Nephron progenitor cell (in vitro differentiated cells): ENCODE results near the gene TP53TG3F.
"Not testable (repeated sequence)": the region's sequence is repeated elsewhere in the genome, so short reads cannot be mapped to it uniquely, and the experiment has no call there.

Experiments used
- DNase-seq: peaks from one replicate; pipeline ENCODE4 v3.0.0; 2021
- H3K27ac Mint-ChIP-seq: 2 replicates; pipeline ENCODE4 v1.8.0; 2021; ENCODE audit warnings: mild to moderate bottlenecking, moderate library complexity, mixed read lengths
- H3K27me3 Mint-ChIP-seq: 2 replicates; pipeline ENCODE4 v1.8.0; 2021; ENCODE audit warnings: mild to moderate bottlenecking, low read depth, mixed read lengths; ENCODE audit not compliant: poor library complexity
- H3K36me3 Mint-ChIP-seq: 2 replicates; pipeline ENCODE4 v1.8.0; 2021; ENCODE audit warnings: low read depth, mixed read lengths
- H3K4me1 Mint-ChIP-seq: 2 replicates; pipeline ENCODE4 v1.8.0; 2021; ENCODE audit warnings: mixed read lengths
- H3K4me3 Mint-ChIP-seq: 2 replicates; pipeline ENCODE4 v1.8.0; 2021; ENCODE audit warnings: mild to moderate bottlenecking, moderate library complexity, mixed read lengths
- H3K9me3 Mint-ChIP-seq: 2 replicates; pipeline ENCODE4 v1.8.0; 2021; ENCODE audit warnings: mild to moderate bottlenecking, moderate library complexity, mixed read lengths

Gene TP53TG3F, protein sequence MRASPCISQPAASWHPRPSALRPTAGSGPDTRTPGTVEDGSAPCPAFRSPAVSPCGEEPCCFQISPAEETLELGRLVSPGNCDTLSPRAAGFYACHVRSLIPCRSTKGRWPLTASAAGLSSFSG

DNA sequence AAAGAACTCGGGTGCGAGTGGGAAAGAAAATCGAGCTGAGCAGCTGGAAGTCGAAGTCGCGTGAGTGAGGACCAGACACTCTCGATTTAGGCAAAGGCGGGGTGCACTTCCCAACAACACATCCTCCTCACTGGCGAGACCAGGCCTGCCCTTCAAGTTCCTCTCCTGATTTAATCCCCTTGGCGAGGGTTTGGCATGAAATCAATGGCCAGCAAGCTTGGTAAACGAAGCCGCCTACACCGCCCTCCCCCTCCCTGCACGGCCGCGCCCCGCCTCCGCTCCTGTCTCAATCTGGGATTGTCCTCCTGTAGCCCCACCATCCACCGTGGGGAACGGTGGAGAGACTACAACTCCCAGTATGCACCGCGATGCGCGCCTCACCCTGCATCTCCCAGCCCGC is at the start of gene TP53TG3F:
TSS of gene TP53TG3F (plus strand) at position 301 of the 400 bp plus-strand sequence. CDS start at position 369, 68 bp downstream.
- not testable (repeated sequence) for H3K9me3 Mint-ChIP-seq, H3K4me3 Mint-ChIP-seq, H3K4me1 Mint-ChIP-seq, H3K27ac Mint-ChIP-seq, DNase-seq, H3K27me3 Mint-ChIP-seq, H3K36me3 Mint-ChIP-seq

DNA sequence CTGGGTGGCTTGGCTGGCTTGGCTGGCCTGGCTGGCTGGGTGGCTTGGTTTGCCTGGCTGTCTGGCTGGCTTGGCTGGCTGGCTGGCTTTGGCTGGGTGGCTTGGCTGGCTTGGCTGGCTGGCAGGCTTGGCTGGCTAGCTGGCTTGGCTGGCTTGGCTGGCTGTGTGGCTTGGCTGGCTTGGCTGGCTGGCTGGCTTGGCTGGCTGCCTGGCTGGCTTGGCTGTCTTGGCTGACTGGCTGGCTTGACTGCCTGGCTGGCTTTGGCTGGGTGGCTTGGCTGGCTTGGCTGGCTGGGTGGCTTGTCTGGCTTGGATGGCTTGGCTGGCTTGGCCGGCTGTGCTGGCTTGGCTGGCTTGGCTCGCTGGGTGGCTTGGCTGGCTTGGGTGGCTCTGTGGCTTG is 32.2 kb downstream of the TP53TG3F start:
- H3K4me1 Mint-ChIP-seq, H3K9me3 Mint-ChIP-seq, DNase-seq, H3K36me3 Mint-ChIP-seq, H3K27me3 Mint-ChIP-seq, H3K27ac Mint-ChIP-seq, H3K4me3 Mint-ChIP-seq: not testable (repeated sequence)

DNA sequence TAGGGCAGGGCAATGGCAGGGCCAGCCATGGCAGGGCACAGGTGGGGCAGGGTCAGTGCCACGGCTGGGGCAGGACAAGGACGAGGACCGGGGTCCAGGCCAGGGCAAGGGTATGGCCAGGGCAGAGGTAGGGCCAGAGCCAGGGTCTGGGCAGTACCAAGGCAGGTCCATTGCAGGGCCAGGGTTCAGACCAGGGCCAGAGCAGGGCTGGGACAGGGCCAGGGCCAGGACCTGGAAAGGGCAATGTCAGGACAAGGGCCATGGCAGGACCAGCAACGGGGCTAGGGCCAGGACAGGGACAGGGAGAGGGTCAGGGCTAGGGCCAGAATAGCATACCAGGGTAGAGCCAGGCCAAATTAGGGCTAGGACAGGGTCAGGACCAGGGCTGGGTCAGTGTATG is 47.8 kb downstream of the TP53TG3F start:
- not testable (repeated sequence) for H3K27ac Mint-ChIP-seq, H3K9me3 Mint-ChIP-seq, H3K36me3 Mint-ChIP-seq, H3K4me3 Mint-ChIP-seq, DNase-seq, H3K27me3 Mint-ChIP-seq, H3K4me1 Mint-ChIP-seq

GRCh38 chr16:33509070-33509469 is 49.7 kb downstream of the TP53TG3F start:
- H3K9me3 Mint-ChIP-seq, H3K36me3 Mint-ChIP-seq, H3K27ac Mint-ChIP-seq, H3K27me3 Mint-ChIP-seq, DNase-seq, H3K4me3 Mint-ChIP-seq, H3K4me1 Mint-ChIP-seq: not testable (repeated sequence)

GRCh38 chr16:33509906-33510305 is 50.5 kb downstream of the TP53TG3F start:
- H3K9me3 Mint-ChIP-seq, H3K4me1 Mint-ChIP-seq, H3K36me3 Mint-ChIP-seq, H3K27ac Mint-ChIP-seq, H3K27me3 Mint-ChIP-seq, DNase-seq, H3K4me3 Mint-ChIP-seq: not testable (repeated sequence)
